ENCODE results near the gene TARS3. TPM values are rescaled to one million over a fixed set of nuclear protein-coding genes. Genes with fewer than 3 reads are reported as not detected.

Gene TARS3
- total RNA-seq, 8 experiments from 2014 or later: 12.0 to 31.4 (median 19.4) TPM

Other genes starting within 250 kb of the TARS3 start
- gene PCSK6, start 234.8 kb downstream of the TARS3 start, total RNA-seq: 1 to 10 TPM; 1.5 to 9.9 (median 3.7) TPM
- gene TM2D3, start 72.1 kb downstream of the TARS3 start, total RNA-seq: 10 to 100 TPM; 38.4 to 96.6 (median 64.0) TPM
- under 1 TPM in 2 of 8 experiments, not detected in 6; 0.13 to 0.28 TPM for gene OR4F6, start 79.0 kb upstream of the TARS3 start, total RNA-seq
- under 1 TPM in 3 of 8 experiments, not detected in 5; 0.08 to 0.57 (median 0.18) TPM for gene OR4F15, start 87.7 kb upstream of the TARS3 start, total RNA-seq

Data from motor neuron (in vitro differentiated cells).